DOHH2 (cell line): ENCODE measurements around the gene NLGN1.

Experiments
- H3F3A ChIP-seq: fragments of 200-600 bp; sonication (generic), shearing (Covaris generic); 2 replicates; pipeline ENCODE4 v1.6.0; 2016; ENCODE audit warnings: antibody characterized with exemption, mild to moderate bottlenecking; ENCODE audit not compliant: control insufficient read depth, insufficient read depth
- H3K27ac ChIP-seq: fragments of 200-600 bp; sonication (generic); 2 replicates; pipeline ENCODE4 v1.5.1; 2014; ENCODE audit warnings: low read depth, mild to moderate bottlenecking, low read length, moderate library complexity
- H3K27me3 ChIP-seq: fragments of 200-600 bp; sonication (generic); 2 replicates; pipeline ENCODE4 v1.6.1; 2014; ENCODE audit warnings: mild to moderate bottlenecking, low read length, mixed read lengths; ENCODE audit not compliant: control insufficient read depth
- H3K36me3 ChIP-seq: fragments of 200-600 bp; sonication (generic); 2 replicates; pipeline ENCODE4 v1.6.1; 2014; ENCODE audit warnings: mild to moderate bottlenecking, low read length, moderate library complexity, mixed read lengths; ENCODE audit not compliant: control insufficient read depth
- H3K4me1 ChIP-seq: fragments of 200-600 bp; sonication (generic); 2 replicates; pipeline ENCODE4 v1.6.1; 2014; ENCODE audit warnings: mild to moderate bottlenecking, low read length, mixed read lengths; ENCODE audit not compliant: control insufficient read depth
- H3K4me2 ChIP-seq: fragments of 200-600 bp; sonication (generic); 2 replicates; pipeline ENCODE4 v1.6.0; 2014; ENCODE audit warnings: mild to moderate bottlenecking, low read length, moderate library complexity
- H3K4me3 ChIP-seq: fragments of 200-600 bp; sonication (generic); 2 replicates; pipeline ENCODE4 v1.5.1; 2014; ENCODE audit warnings: mild to moderate bottlenecking, low read length, mixed read lengths
- H3K79me2 ChIP-seq: fragments of 200-600 bp; sonication (generic); 2 replicates; pipeline ENCODE4 v1.6.1; 2014; ENCODE audit warnings: mild to moderate bottlenecking, low read length, mixed read lengths; ENCODE audit not compliant: control insufficient read depth
- H3K9me2 ChIP-seq: fragments of 200-600 bp; sonication (generic); replicated peaks from 2 replicates; pipeline ENCODE4 v1.6.1; 2014; ENCODE audit warnings: mild to moderate bottlenecking, low read length, mixed read lengths; ENCODE audit not compliant: control insufficient read depth
- H3K9me3 ChIP-seq: fragments of 200-600 bp; sonication (generic); 2 replicates; pipeline ENCODE4 v1.6.1; 2014; ENCODE audit warnings: antibody characterized with exemption, low read length, mixed read lengths; ENCODE audit not compliant: control insufficient read depth, insufficient read depth
- H4K20me1 ChIP-seq: fragments of 200-600 bp; sonication (generic); 2 replicates; pipeline ENCODE4 v1.6.0; 2014; ENCODE audit warnings: low read depth, mild to moderate bottlenecking, antibody characterized with exemption, low read length, moderate library complexity; ENCODE audit not compliant: control insufficient read depth, insufficient read depth
- CTCF ChIP-seq: fragments of 200-600 bp; sonication (generic); IDR thresholded peaks from one replicate; pipeline ENCODE4 v1.5.1; 2014; ENCODE audit warnings: antibody characterized with exemption, mild to moderate bottlenecking, low read depth, low read length; ENCODE audit not compliant: poor library complexity, severe bottlenecking
- EZH2phosphoT487 ChIP-seq: fragments of 200-600 bp; sonication (generic); IDR thresholded peaks from 2 replicates; pipeline ENCODE4 v1.6.1; 2017; ENCODE audit warnings: borderline replicate concordance, mild to moderate bottlenecking, antibody characterized with exemption, low read length, moderate library complexity, mixed read lengths

The NLGN1 gene

GRCh38 chr3:173706630-173707029 lies 309.1 kb downstream of the NLGN1 start:
- H3K9me2 ChIP-seq: no peaks in the 10 kb centered on the region
- no peaks in the 10 kb centered on the region for H4K20me1 ChIP-seq
- no peaks in the 10 kb centered on the region for H3K36me3 ChIP-seq
- H3K4me2 ChIP-seq: no peak overlapping the region
- no peaks in the 10 kb centered on the region for H3K4me1 ChIP-seq
- H3K27me3 ChIP-seq: no peaks in the 10 kb centered on the region
- TF ChIP-seq CTCF (no peak), EZH2phosphoT487 (no peak)
- H3K27ac ChIP-seq: no peak overlapping the region
- no peaks in the 10 kb centered on the region for H3F3A ChIP-seq
- no peaks in the 10 kb centered on the region for H3K9me3 ChIP-seq
- no peak overlapping the region for H3K4me3 ChIP-seq
- no peaks in the 10 kb centered on the region for H3K79me2 ChIP-seq

- H3K9me3 ChIP-seq: no peaks in the 10 kb centered on the region
- H3K9me2 ChIP-seq: no peaks in the 10 kb centered on the region
- no peak overlapping the region for H3K4me3 ChIP-seq
- H4K20me1 ChIP-seq: no peaks in the 10 kb centered on the region
- H3K4me1 ChIP-seq: no peaks in the 10 kb centered on the region
- H3F3A ChIP-seq: no peaks in the 10 kb centered on the region
- H3K36me3 ChIP-seq: no peaks in the 10 kb centered on the region
- H3K4me2 ChIP-seq: no peak overlapping the region
- H3K27me3 ChIP-seq: no peaks in the 10 kb centered on the region
- H3K79me2 ChIP-seq: no peaks in the 10 kb centered on the region
- no peak overlapping the region for H3K27ac ChIP-seq
- TF ChIP-seq CTCF (no peak), EZH2phosphoT487 (no peak)
These were observed 310.6 kb downstream of the NLGN1 start for GRCh38 chr3:173708191-173708590.

- no peaks in the 10 kb centered on the region for H4K20me1 ChIP-seq
- TF ChIP-seq CTCF (no peak), EZH2phosphoT487 (no peak)
- H3F3A ChIP-seq: no peaks in the 10 kb centered on the region
- no peaks in the 10 kb centered on the region for H3K9me2 ChIP-seq
- H3K4me3 ChIP-seq: no peak overlapping the region
- H3K9me3 ChIP-seq: no peaks in the 10 kb centered on the region
- no peaks in the 10 kb centered on the region for H3K79me2 ChIP-seq
- no peaks in the 10 kb centered on the region for H3K4me1 ChIP-seq
- no peaks in the 10 kb centered on the region for H3K36me3 ChIP-seq
- no peak overlapping the region for H3K4me2 ChIP-seq
- H3K27me3 ChIP-seq: no peaks in the 10 kb centered on the region
- no peak overlapping the region for H3K27ac ChIP-seq
These were observed 311.5 kb downstream of the NLGN1 start for GRCh38 chr3:173709026-173709425.

- H3K4me1 ChIP-seq: no peaks in the 10 kb centered on the region
- no peaks in the 10 kb centered on the region for H3K9me3 ChIP-seq
- H3K4me2 ChIP-seq: no peak overlapping the region
- no peak overlapping the region for H3K27ac ChIP-seq
- no peaks in the 10 kb centered on the region for H3F3A ChIP-seq
- H3K79me2 ChIP-seq: no peaks in the 10 kb centered on the region
- no peaks in the 10 kb centered on the region for H3K36me3 ChIP-seq
- H3K9me2 ChIP-seq: no peaks in the 10 kb centered on the region
- TF ChIP-seq EZH2phosphoT487: no peak
- TF ChIP-seq CTCF: no peak
- no peak overlapping the region for H3K4me3 ChIP-seq
- H4K20me1 ChIP-seq: no peaks in the 10 kb centered on the region
- H3K27me3 ChIP-seq: no peaks in the 10 kb centered on the region
These were observed 314.1 kb downstream of the NLGN1 start for GRCh38 chr3:173711619-173712018.
